ENCODE results near the gene MYBPHL. TPM values are rescaled to one million over a fixed set of nuclear protein-coding genes. Genes with fewer than 3 reads are reported as not detected.
A peak's percentile ranks its signal among the peaks of the same experiment; 100 is the strongest.

MYBPHL gene
- total and polyA plus RNA-seq, 2 of the 13 experiments (the other 11 are each of a cell fraction or from before 2014, with no cell fraction given), result 3.7 to 3.8 TPM

DNA sequence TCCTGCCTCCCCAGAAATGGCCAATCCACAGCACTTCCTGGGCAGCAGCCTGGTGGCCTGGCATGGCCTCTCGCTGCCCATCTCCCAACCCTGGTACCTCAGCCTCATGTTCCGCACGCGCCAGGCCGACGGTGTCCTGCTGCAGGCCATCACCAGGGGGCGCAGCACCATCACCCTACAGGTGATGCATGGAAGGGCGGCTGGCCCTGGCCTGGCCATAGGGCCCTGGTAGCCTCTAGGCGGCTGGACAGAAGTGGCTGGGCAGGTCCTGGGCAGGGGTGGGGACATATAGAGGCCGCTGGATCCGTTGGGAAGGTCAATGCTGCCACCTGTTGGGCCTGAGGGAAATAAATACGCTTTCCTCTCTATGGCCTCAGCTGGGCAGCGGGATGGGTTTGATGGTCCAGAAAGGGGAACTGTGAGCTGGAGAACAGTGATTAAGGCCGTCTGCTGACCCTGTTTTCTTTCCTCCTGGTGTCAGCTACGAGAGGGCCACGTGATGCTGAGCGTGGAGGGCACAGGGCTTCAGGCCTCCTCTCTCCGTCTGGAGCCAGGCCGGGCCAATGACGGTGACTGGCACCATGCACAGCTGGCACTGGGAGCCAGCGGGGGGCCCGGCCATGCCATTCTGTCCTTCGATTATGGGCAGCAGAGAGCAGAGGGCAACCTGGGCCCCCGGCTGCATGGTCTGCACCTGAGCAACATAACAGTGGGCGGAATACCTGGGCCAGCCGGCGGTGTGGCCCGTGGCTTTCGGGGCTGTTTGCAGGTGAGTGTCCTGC lies 43.0 kb downstream of the MYBPHL start (continued):
- TF ChIP-seq ZKSCAN8 (CRISPR knock-in tag; IDR thresholded peaks at IDR 0.05; ENCODE audit: borderline replicate concordance) (peak; percentile 84; the same call in 1 of the 2 replicates), ZNF598 (CRISPR knock-in tag; IDR thresholded peaks at IDR 0.05; ENCODE audit: borderline replicate concordance) (peak; percentile 97), JARID2 (CRISPR knock-in tag; IDR thresholded peaks at IDR 0.05; ENCODE audit: insufficient replicate concordance) (no peak), NFYC (CRISPR knock-in tag; IDR thresholded peaks at IDR 0.05) (peak; percentile 61; the same call in 1 of the 2 replicates), ISX (CRISPR knock-in tag; conservative IDR thresholded peaks at IDR 0.05) (no peak), ZNF879 (CRISPR knock-in tag; IDR thresholded peaks at IDR 0.05) (no peak), ZNF605 (CRISPR knock-in tag; IDR thresholded peaks at IDR 0.05) (peak; percentile 92), SALL1 (CRISPR knock-in tag; IDR thresholded peaks at IDR 0.05) (peak; percentile 97), ZC3H13 (CRISPR knock-in tag; IDR thresholded peaks at IDR 0.05) (peak; percentile 70; the same call in 1 of the 2 replicates), ZNF460 (CRISPR knock-in tag; IDR thresholded peaks at IDR 0.05; ENCODE audit: borderline replicate concordance) (no peak), PCBP2 (optimal IDR thresholded peaks at IDR 0.05; ENCODE audit: low read depth, low read length, poor library complexity, severe bottlenecking) (no peak), NRL (CRISPR knock-in tag; IDR thresholded peaks at IDR 0.05; ENCODE audit: borderline replicate concordance) (peak; percentile 71; the same call in 1 of the 2 replicates), FOXA3 (CRISPR knock-in tag; IDR thresholded peaks at IDR 0.05) (peak; percentile 69), NONO (IDR thresholded peaks at IDR 0.05) (no peak), NONO (CRISPR knock-in tag; conservative IDR thresholded peaks at IDR 0.05) (peak; percentile 98), KLF12 (CRISPR knock-in tag; IDR thresholded peaks at IDR 0.05; ENCODE audit: borderline replicate concordance) (0 out of 2 replicates have a peak, but pooled peaks have one; percentile 52), KDM2A (CRISPR knock-in tag; IDR thresholded peaks at IDR 0.05; ENCODE audit: borderline replicate concordance, low read depth) (peak; percentile 93), MEF2D (CRISPR knock-in tag; IDR thresholded peaks at IDR 0.05) (peak; percentile 85; the same call in 1 of the 2 replicates), ZNF207 (IDR thresholded peaks at IDR 0.05; ENCODE audit: borderline replicate concordance) (no peak), MYNN (CRISPR knock-in tag; IDR thresholded peaks at IDR 0.05; ENCODE audit: low read depth) (no peak), ZNF652 (CRISPR knock-in tag; IDR thresholded peaks at IDR 0.05; ENCODE audit: borderline replicate concordance, low read depth) (peak; percentile 66), EHMT2 (IDR thresholded peaks at IDR 0.05; ENCODE audit: borderline replicate concordance, low read depth, low read length) (no peak), ZNF354B (CRISPR knock-in tag; IDR thresholded peaks at IDR 0.05) (no peak), ZFY (CRISPR knock-in tag; IDR thresholded peaks at IDR 0.05) (peak; percentile 73)
- TF ChIP-seq, protein P1, sequence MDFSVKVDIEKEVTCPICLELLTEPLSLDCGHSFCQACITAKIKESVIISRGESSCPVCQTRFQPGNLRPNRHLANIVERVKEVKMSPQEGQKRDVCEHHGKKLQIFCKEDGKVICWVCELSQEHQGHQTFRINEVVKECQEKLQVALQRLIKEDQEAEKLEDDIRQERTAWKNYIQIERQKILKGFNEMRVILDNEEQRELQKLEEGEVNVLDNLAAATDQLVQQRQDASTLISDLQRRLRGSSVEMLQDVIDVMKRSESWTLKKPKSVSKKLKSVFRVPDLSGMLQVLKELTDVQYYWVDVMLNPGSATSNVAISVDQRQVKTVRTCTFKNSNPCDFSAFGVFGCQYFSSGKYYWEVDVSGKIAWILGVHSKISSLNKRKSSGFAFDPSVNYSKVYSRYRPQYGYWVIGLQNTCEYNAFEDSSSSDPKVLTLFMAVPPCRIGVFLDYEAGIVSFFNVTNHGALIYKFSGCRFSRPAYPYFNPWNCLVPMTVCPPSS (IDR thresholded peaks at IDR 0.05), result no peak
- TF ChIP-seq, protein P2, sequence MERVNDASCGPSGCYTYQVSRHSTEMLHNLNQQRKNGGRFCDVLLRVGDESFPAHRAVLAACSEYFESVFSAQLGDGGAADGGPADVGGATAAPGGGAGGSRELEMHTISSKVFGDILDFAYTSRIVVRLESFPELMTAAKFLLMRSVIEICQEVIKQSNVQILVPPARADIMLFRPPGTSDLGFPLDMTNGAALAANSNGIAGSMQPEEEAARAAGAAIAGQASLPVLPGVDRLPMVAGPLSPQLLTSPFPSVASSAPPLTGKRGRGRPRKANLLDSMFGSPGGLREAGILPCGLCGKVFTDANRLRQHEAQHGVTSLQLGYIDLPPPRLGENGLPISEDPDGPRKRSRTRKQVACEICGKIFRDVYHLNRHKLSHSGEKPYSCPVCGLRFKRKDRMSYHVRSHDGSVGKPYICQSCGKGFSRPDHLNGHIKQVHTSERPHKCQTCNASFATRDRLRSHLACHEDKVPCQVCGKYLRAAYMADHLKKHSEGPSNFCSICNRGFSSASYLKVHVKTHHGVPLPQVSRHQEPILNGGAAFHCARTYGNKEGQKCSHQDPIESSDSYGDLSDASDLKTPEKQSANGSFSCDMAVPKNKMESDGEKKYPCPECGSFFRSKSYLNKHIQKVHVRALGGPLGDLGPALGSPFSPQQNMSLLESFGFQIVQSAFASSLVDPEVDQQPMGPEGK (CRISPR knock-in tag; IDR thresholded peaks at IDR 0.05), result peak; percentile 71
- TF ChIP-seq, protein P3, sequence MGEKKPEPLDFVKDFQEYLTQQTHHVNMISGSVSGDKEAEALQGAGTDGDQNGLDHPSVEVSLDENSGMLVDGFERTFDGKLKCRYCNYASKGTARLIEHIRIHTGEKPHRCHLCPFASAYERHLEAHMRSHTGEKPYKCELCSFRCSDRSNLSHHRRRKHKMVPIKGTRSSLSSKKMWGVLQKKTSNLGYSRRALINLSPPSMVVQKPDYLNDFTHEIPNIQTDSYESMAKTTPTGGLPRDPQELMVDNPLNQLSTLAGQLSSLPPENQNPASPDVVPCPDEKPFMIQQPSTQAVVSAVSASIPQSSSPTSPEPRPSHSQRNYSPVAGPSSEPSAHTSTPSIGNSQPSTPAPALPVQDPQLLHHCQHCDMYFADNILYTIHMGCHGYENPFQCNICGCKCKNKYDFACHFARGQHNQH (CRISPR knock-in tag; IDR thresholded peaks at IDR 0.05), result peak; percentile 94
